Measurements from ENCODE around the gene STYXL1.

STYXL1 gene

DNA sequence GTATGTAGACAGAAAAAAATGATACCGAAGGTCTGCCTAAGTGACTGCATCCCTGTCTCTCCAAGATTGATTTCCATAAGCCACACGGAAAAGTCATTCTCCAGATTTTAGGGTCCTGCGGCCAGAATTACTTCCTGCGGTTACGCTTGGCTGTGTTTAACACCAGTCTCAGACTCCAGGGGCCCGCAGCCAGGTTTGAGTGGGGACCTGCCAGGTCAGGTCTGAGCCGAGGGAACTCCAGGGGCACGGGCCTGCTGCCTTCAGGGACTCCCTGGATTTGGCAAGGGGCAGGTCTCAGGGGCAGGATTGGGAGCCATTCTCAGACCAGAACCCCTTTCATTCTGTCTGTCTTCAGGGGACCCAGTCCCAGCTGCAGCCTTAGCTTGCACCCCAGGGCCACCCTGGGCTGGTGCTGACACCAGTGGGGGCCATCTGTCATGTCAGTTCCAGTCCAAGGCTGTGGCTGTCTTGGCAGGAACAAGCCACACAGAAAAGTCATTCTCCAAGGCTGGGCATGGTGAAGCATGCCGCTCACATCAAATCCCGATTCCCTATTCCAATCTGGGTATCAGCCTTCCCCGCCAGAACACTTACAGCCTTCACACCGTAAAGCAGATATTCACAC, 92.4 kb downstream of the STYXL1 start:
- DNase-seq (ENCODE audit: low read depth): no peak

GRCh38 chr7:75953931-75954330, 93.9 kb downstream of the STYXL1 start:
- no peak for DNase-seq (ENCODE audit: low read depth)

DNA sequence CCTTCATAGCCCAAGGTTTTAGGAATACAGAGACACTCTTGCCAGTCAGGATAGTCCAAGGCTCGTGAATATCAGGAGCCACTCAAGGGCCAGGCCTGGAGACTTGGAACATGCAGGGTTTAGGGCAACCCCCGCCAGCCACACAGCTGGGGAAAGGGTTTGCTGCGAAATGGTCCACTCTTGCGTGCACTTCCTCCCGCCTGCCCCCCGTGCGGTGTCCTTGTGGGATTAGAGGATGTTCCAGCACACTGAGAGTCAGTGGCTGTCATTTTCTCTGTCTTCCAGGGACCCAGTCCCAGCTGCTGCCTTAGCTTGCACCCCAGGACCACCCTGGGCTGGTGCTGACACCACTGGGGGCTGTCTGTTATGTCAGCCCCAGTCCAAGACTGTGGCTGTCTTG, 94.4 kb downstream of the STYXL1 start:
- no peak for DNase-seq (ENCODE audit: low read depth)

- no peak for DNase-seq (ENCODE audit: low read depth)
These were observed 96.3 kb downstream of the STYXL1 start for GRCh38 chr7:75951506-75951905.

- no peak for DNase-seq (ENCODE audit: low read depth)
These were observed 97.6 kb downstream of the STYXL1 start for GRCh38 chr7:75950111-75950681.

DNA sequence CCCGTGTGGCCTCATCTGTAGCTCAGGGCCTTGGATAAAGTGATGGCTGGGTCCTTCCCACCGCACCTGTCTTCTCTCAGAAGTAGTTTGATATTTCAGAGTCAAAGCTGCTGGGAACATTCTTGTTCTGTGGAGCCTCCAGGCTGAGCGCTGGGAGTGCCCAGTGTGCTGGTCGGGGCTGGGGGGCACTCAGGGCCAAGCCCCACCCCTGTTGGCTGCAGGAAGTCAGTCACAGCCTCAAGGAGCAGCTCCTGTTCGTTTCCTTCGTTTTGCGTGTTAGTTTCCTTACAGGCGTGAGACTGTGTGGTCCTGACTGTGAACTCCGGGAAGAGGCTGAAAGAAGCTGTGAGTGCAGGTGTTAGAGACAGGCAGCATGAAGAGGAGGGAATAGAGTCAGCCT, 99.6 kb downstream of the STYXL1 start:
- DNase-seq (ENCODE audit: low read depth): no peak
